Heart right ventricle (tissue), 16 donors: ENCODE data around the gene YJEFN3. TPM values are rescaled to one million over a fixed set of nuclear protein-coding genes. Genes with fewer than 3 reads are reported as not detected.

ENCODE experiments used
- ATAC-seq, 8 donors: fragments of 200-7000 bp; cut with Tn5 transposase; one replicate each; pipeline ENCODE4 v1.9.1; 2020; ENCODE audit warnings: mild to moderate bottlenecking in 8 of 8, moderate library complexity in 8 of 8, moderate number of reproducible peaks in 1 of 8
- DNase-seq, 2 donors: peaks; one replicate each; pipeline ENCODE4 v3.0.0-alpha.2; 2020
- H3K27ac ChIP-seq, 10 donors: fragments of 200-600 bp; sonication (generic) in 2 of 10; one replicate each; pipeline versions ENCODE4 v1.5.0 to v1.8.0; 2020 to 2022; ENCODE audit warnings: mild to moderate bottlenecking in 3 of 10
- H3K27me3 ChIP-seq, 7 donors: fragments of 200-600 bp; one replicate each; pipeline ENCODE4 v1.8.0; 2021 to 2022; ENCODE audit warnings: mild to moderate bottlenecking in 2 of 7
- H3K36me3 ChIP-seq, 9 donors: fragments of 200-600 bp; sonication (generic) in 1 of 9; one replicate each; pipeline versions ENCODE4 v1.5.0 to v1.8.0; 2020 to 2022; ENCODE audit warnings: mild to moderate bottlenecking in 2 of 9
- H3K4me1 ChIP-seq, 9 donors: fragments of 200-600 bp; sonication (generic) in 1 of 9; one replicate each; pipeline versions ENCODE4 v1.5.0 to v1.8.0; 2020 to 2022; ENCODE audit warnings: mild to moderate bottlenecking in 4 of 9
- H3K4me3 ChIP-seq, 10 donors: fragments of 200-600 bp; sonication (generic) in 2 of 10; one replicate each; pipeline versions ENCODE4 v1.5.0 to v1.8.0; 2020 to 2022; ENCODE audit warnings: mild to moderate bottlenecking in 7 of 10, moderate library complexity in 2 of 10
- H3K9me3 ChIP-seq, 11 donors: fragments of 200-600 bp in 10 of 11; sonication (generic) in 2 of 11; one replicate each; pipeline versions ENCODE4 v1.5.0 to v1.8.0; 2013 to 2022; ENCODE audit warnings: mild to moderate bottlenecking in 2 of 11, control low read depth in 1 of 11, moderate library complexity in 1 of 11
- CTCF ChIP-seq, 9 donors: fragments of 200-600 bp; sonication (generic) in 2 of 9; IDR thresholded peaks; one replicate each; pipeline versions ENCODE4 v1.5.0 to v1.8.0; 2021 to 2022; ENCODE audit warnings: antibody characterized with exemption in 9 of 9, mild to moderate bottlenecking in 5 of 9, moderate library complexity in 1 of 9
- WGBS, 2 donors: extraction: QIAGEN DNeasy Blood & Tissue Kit; methylation state at CpG; one replicate each; pipeline ENCODE4 v1.1.7; 2013; ENCODE audit warnings: inconsistent platforms in 1 of 2; 5-methylcytosine and 5-hydroxymethylcytosine counted together
- intact Hi-C, 10 donors: fragments of 100-400 bp; cut with DNase I; formaldehyde crosslinking; loops; one replicate each; pipeline versions ENCODE4 v1.11.1 to v1.14.2; 2022
- long read RNA-seq, 3 donors: library from polyadenylated mRNA; unstranded; transcript quantifications; one replicate each; pipeline ENCODE4 v2.0.0, GENCODE V29; 2020 to 2021
- polyA plus RNA-seq, 2 donors: library from polyadenylated mRNA; stranded (reverse); fragments of 200-250 nt; gene quantifications; one replicate each; pipeline ENCODE4 v1.2.3, GENCODE V29; 2013
- total RNA-seq, 10 donors: library from RNA; stranded (reverse); fragmentation: NEBNext Ultra II Directional in 3 of 10; extraction: Animal tissue kit (Norgen Biotek cat#: 25700) in 3 of 10; gene quantifications; one replicate each; pipeline versions ENCODE4 v1.2.1 to v1.2.4, GENCODE V29; 2021 to 2023
- donor health status: Arrhythmogenic right ventricular cardiomyopathy.
- donor health status: ischemic (EF 13 %, LVEDD 7.1; RV severe dilation, severe dysfunction).
- donor health status: healthy with polysubstance abuse.
- donor health status: DM: no; HTN: yes; CAD: no.
- donor health status: DM: no; HTN: no; CAD: no.
- donor health status: ischemic (EF 25% LVEDD 6.9; RV normal size, moderate dysfunction).
- donor health status: ischemic (EF 25% LVEDD 5.7; RV mildly dilated, moderate dysfunction).
- donor health status: healthy.
- donor health status: DM: yes; HTN: yes; CAD: no.
- donor health status: Ischemic cardiomyopathy.
- donor health status: ischemic (EF 35%, LVEDD 5.7; RV mildly dilated, moderate dysfunction).
- donor health status: nonischemic (EF 11% LVEDD 7.7; RV severe dilation, severe dysfunction).
- donor health status: DM: yes; HTN: yes; CAD: no.
- donor health status: PGD.
- donor health status: ischemic (EF 29% LVEDD 5.4; RV normal size, mild dysfunction).
- donor health status: nonischemic (EF 23%, LVEDD 6.1; RV moderate dilation, normal function).

YJEFN3 gene
- total RNA-seq = 1 to 10 TPM; 2.1 to 4.1 (median 2.4) TPM
- 10 to 100 TPM in 1 of 2 donors, 1 to 10 TPM in 1; 4.0 to 13.1 TPM for polyA plus RNA-seq
- long read RNA-seq, donor 1, partial matches to known transcripts = 4 of 4 reads
- long read RNA-seq, donor 1, other reads (novel, unspliced or antisense) = 0 of 4 reads
- long read RNA-seq, donor 2, partial matches to known transcripts = 0 of 4 reads
- long read RNA-seq, donor 2, other reads (novel, unspliced or antisense) = 4 of 4 reads
- long read RNA-seq, donor 3, partial matches to known transcripts = 3 of 3 reads
- long read RNA-seq, donor 3, other reads (novel, unspliced or antisense) = 0 of 3 reads

- DNase-seq = peak in 1 of 2 donors; percentile 48
- intact Hi-C loops = no loop called here
- no peak within 1 kb of the TSS for H3K27ac ChIP-seq
- peak; percentile 5 to 51 (median 30) for ATAC-seq
- WGBS, 2 donors = 37 to 56% methylated on average over 48 to 50 of the region's 50 CpGs
- no peak for TF ChIP-seq CTCF (IDR thresholded peaks at IDR 0.05)
- no peaks in the 10 kb centered on the region for H3K9me3 ChIP-seq
- peaks cover 0 to 52% (median 0%) of the 10 kb centered on the region in 9 donors for H3K36me3 ChIP-seq
- peaks cover 3 to 48% (median 9%) of the 10 kb centered on the region in 9 donors for H3K4me1 ChIP-seq
- peak within 1 kb of the TSS in 3 of 10 donors; percentile 11 to 27 (median 26) for H3K4me3 ChIP-seq
- no peaks in the 10 kb centered on the region for H3K27me3 ChIP-seq
These were observed at the start of gene YJEFN3 for GRCh38 chr19:19528721-19529490. Gene YJEFN3, plus strand, starts transcription at chr19:19528911. Its CDS starts 22 bp downstream, at chr19:19528933.

GRCh38 chr19:19480688-19481087 lies 48.0 kb upstream of the YJEFN3 start:
- no peak for TF ChIP-seq CTCF (IDR thresholded peaks at IDR 0.05)
- WGBS, 2 donors = 82 to 88% methylated on average over 5 of the region's 5 CpGs
- no peaks in the 10 kb centered on the region for H3K9me3 ChIP-seq
- no peaks in the 10 kb centered on the region for H3K27me3 ChIP-seq
- no peak overlapping the region for H3K4me3 ChIP-seq
- ATAC-seq = no peak
- no peak overlapping the region for H3K27ac ChIP-seq
- H3K4me1 ChIP-seq = peaks cover 7 to 43% (median 22%) of the 10 kb centered on the region in 9 donors
- peaks cover 0 to 46% (median 0%) of the 10 kb centered on the region in 9 donors for H3K36me3 ChIP-seq
- no peak for DNase-seq
- intact Hi-C loops = loop anchor here in 1 of 10 donors (10.0 kb wide), 1 partner anchor 76 kb away; the partner anchor contains the start of gene GATAD2A

GRCh38 chr19:19482809-19483596 lies 45.7 kb upstream of the YJEFN3 start:
- no peaks in the 10 kb centered on the region for H3K27me3 ChIP-seq
- no peaks in the 10 kb centered on the region for H3K9me3 ChIP-seq
- intact Hi-C loops = loop anchor here in 1 of 10 donors (10.0 kb wide), 1 partner anchor 78 kb away; the partner anchor contains the start of gene GATAD2A
- peaks cover 7 to 49% (median 25%) of the 10 kb centered on the region in 9 donors for H3K4me1 ChIP-seq
- TF ChIP-seq CTCF (IDR thresholded peaks at IDR 0.05) = no peak
- 56 to 69% methylated on average over 19 of the region's 19 CpGs for WGBS, 2 donors
- peaks cover 0 to 49% (median 0%) of the 10 kb centered on the region in 9 donors for H3K36me3 ChIP-seq
- no peak overlapping the region for H3K27ac ChIP-seq
- no peak overlapping the region for H3K4me3 ChIP-seq
- DNase-seq (no peak), ATAC-seq (no peak)
